Fibroblast of skin of right biceps (primary cell): Measurements from ENCODE around the gene REELD1.

Source experiments
- DNase-seq: peaks from one replicate; pipeline ENCODE4 v3.0.0-alpha.2; 2013

The REELD1 gene

DNA sequence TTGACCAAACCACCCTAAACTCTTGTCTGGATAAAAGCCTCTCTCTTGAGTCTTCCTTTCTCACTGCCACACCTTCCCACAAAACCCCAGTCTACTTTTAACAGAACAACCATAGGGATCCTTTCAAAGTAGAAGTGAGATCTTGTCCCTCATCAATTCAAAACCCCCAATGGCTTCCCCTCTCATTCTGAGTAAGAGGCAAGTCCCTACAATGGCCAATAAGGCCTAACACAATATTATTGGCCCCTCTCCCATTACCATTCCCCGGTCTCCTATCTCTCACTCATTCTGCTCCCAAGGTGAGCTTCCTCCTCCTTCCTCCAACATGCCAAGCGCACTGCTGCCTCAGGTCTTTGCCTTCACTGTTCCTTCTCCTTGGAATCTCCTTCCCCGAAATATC lies 57.1 kb downstream of the REELD1 start:
- no peak for DNase-seq

DNA sequence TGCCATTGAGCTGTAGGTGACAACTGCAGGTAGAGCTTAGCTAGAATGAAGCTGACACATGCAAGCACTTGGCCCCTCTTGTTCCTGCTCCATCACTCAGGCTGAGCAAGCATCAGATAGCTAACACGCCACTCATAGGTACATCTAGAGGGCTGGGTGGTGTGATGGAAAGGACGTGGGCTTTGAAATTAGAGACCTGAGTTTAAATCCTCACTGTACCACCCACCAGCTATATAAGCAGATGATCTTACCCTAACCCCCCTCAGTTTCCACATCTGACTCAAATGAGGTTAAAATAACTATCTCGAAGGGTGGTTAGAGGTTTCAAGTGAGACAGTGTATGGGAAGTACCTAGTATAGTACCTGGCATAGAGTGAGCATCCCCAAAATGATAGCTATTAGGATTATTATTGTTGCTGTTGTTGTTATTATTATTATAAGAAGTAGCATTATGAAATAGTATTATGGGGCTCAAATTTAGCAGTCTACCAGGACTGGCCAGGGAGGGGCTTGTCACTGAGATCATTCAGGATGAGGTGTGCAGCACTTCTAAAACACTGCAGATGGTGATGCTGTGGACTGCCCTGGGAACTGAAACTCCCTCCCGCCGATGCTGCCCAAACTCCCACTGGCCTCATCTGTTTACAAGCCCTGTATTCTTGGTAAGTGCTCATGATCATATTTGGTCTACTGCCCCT lies 59.0 kb downstream of the REELD1 start:
- no peak for DNase-seq

DNA sequence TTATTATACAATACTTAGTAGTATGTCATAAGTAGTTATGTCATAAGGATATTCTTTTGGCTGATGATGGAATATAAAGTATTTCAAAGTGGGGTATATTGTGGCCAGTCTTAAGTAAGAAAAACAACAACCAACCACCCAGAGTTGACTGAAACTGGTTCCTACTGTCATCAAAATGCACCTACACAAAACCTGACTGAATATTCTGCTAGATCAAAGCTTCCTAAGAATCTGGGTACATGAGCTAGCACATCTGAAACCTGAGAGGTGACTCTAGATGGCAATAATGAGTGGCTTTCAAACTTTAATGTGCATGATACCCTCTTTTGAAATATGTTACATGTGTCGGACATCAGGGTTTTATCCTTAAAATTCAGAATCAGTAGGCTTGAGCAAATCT lies 60.4 kb downstream of the REELD1 start:
- no peak for DNase-seq

DNA sequence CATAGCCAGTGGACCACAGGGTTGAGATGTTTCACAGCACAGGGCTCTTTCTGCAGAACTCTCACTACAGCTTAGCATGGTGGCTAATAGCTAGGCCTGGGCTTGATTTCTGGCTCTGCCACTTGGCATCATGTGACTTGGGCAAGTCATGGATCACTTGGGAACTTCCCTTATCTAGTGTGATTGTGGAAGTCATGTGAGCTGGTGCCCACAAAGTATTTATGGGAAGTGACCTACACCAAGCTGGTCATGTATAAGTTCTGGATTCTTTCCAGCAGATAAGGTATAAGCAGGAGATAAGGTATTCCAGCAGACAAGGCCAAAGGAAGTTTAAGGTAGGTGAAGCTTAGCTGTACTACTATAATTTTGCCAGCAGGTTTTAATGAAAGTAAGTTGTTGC lies 61.0 kb downstream of the REELD1 start:
- no peak for DNase-seq

DNA sequence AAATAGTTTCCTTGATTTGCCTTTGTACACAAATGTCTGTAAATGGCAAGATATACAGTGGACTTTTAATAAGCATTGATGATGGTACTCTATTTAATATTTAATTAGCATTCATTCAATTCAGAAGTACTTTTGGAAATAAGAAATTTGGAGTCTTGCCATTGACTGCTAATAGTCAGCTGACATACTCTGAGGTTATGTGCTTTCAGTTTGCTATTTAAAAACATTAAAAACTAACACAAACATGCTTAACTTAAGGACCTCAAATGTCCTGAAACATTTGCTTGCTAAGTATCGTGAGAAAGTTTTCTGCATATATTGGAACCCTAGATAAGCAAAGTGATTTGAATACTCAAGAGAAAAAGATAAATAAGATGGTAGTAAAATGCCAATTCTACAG lies 64.6 kb downstream of the REELD1 start:
- no peak for DNase-seq
